Suprapubic skin (tissue), 3 donors: ENCODE data around the gene BPHL.
"Not testable (repeated sequence)": the region's sequence is repeated elsewhere in the genome, so short reads cannot be mapped to it uniquely, and the experiment has no call there.

Experiments used
- CTCF ChIP-seq, 2 donors: fragments of 200-600 bp in 1 of 2; fragments of 450-650 bp in 1 of 2; sonication (generic) in 1 of 2; IDR thresholded peaks; one replicate each; pipeline ENCODE4 v1.5.1; 2016 to 2019; ENCODE audit warnings: antibody characterized with exemption in 2 of 2, mild to moderate bottlenecking in 1 of 2, moderate library complexity in 1 of 2
- POLR2A ChIP-seq, 2 donors: fragments of 450-650 bp; IDR thresholded peaks; one replicate each; pipeline ENCODE4 v1.6.1; 2017; ENCODE audit warnings: antibody characterized with exemption in 2 of 2, mild to moderate bottlenecking in 2 of 2, moderate library complexity in 2 of 2

- not testable (repeated sequence) for TF ChIP-seq CTCF, POLR2A (IDR thresholded peaks at IDR 0.05)
Measured at GRCh38 chr6:3137873-3138272, 19.4 kb downstream of the BPHL start.
